ENCODE data around the gene GALM.
"Not testable (repeated sequence)": the region's sequence is repeated elsewhere in the genome, so short reads cannot be mapped to it uniquely, and the experiment has no call there.

GALM gene

GRCh38 chr2:38635139-38635538, 30.8 kb upstream of the GALM start:
- no peak overlapping the region for H3K4me3 ChIP-seq (ENCODE audit: low read depth, low read length)
- no peak for TF ChIP-seq CTCF (IDR thresholded peaks at IDR 0.05; ENCODE audit: control insufficient read depth, extremely low read depth, insufficient read depth)
- DNase-seq (ENCODE audit: low read depth), result no peak

GRCh38 chr2:38636069-38636468, 29.8 kb upstream of the GALM start:
- no peak for TF ChIP-seq CTCF (IDR thresholded peaks at IDR 0.05; ENCODE audit: control insufficient read depth, extremely low read depth, insufficient read depth)
- no peak overlapping the region for H3K4me3 ChIP-seq (ENCODE audit: low read depth, low read length)
- no peak for DNase-seq (ENCODE audit: low read depth)

GRCh38 chr2:38642373-38643017, 23.4 kb upstream of the GALM start:
- H3K4me3 ChIP-seq (ENCODE audit: low read depth, low read length); DNase-seq (ENCODE audit: low read depth): not testable (repeated sequence)

- TF ChIP-seq CTCF (IDR thresholded peaks at IDR 0.05; ENCODE audit: control insufficient read depth, extremely low read depth, insufficient read depth), result no peak
- DNase-seq (ENCODE audit: low read depth), result no peak
- H3K4me3 ChIP-seq (ENCODE audit: low read depth, low read length), result no peak overlapping the region
These were observed 22.8 kb upstream of the GALM start for GRCh38 chr2:38643021-38643671.

GRCh38 chr2:38643683-38644511, 22.0 kb upstream of the GALM start:
- DNase-seq (ENCODE audit: low read depth), result not testable (repeated sequence)

GRCh38 chr2:38648107-38648761, 17.7 kb upstream of the GALM start:
- no peak for TF ChIP-seq CTCF (IDR thresholded peaks at IDR 0.05; ENCODE audit: control insufficient read depth, extremely low read depth, insufficient read depth)
- DNase-seq (ENCODE audit: low read depth), result no peak
- no peak overlapping the region for H3K4me3 ChIP-seq (ENCODE audit: low read depth, low read length)

More at GRCh38 chr2:38643683-38644511, 22.0 kb upstream of the GALM start:
- not testable (repeated sequence) for H3K4me3 ChIP-seq (ENCODE audit: low read depth, low read length)

- DNase-seq (ENCODE audit: low read depth), result no peak
- TF ChIP-seq CTCF (IDR thresholded peaks at IDR 0.05; ENCODE audit: control insufficient read depth, extremely low read depth, insufficient read depth), result no peak
- no peak overlapping the region for H3K4me3 ChIP-seq (ENCODE audit: low read depth, low read length)
These were observed 16.7 kb upstream of the GALM start for GRCh38 chr2:38649176-38649728.

Data from LNCaP clone FGC (cell line).